ENCODE measurements around the gene SLC2A1.
A peak's percentile ranks its signal among the peaks of the same experiment; 100 is the strongest.

Gene SLC2A1

DNA sequence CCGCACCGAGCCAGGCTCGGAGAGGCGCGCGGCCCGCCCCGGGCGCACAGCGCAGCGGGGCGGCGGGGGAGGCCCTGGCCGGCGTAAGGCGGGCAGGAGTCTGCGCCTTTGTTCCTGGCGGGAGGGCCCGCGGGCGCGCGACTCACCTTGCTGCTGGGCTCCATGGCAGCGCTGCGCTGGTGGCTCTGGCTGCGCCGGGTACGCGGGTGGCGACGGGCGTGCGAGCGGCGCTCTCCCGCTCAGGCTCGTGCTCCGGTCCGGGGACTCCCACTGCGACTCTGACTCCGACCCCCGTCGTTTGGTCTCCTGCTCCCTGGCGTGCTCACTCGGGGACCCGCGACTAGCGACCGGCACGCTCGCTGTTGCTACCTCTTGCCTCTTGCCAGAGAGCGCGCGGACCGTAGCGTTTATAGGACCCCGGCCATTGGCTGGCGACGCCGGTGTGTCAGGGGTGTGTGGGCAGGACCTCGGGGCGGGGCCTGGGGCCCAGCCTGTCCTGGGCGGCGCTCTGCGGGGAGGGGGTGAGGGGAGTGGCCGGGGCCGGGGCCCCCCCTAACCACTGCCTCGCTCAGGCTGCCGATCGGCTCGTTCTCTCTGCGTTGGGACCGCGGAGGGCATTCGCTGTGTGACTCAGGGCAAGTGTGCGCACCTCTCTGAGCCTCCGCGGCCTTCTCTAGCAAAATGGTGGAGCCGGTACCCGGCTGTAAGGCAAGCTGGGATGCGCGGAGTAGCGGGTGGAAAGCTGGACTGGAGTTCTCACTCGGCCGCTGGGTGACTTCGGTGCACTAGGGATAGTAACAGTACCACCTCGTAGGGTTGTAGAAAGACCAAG, at the start of gene SLC2A1:
SLC2A1 (minus strand) TSS at position 381 of the 832 bp plus-strand sequence; CDS start at position 164, 217 bp downstream.
- DNase-seq (ENCODE audit: low read depth in 2 of 2), result peak; percentile 92 to 96

DNA sequence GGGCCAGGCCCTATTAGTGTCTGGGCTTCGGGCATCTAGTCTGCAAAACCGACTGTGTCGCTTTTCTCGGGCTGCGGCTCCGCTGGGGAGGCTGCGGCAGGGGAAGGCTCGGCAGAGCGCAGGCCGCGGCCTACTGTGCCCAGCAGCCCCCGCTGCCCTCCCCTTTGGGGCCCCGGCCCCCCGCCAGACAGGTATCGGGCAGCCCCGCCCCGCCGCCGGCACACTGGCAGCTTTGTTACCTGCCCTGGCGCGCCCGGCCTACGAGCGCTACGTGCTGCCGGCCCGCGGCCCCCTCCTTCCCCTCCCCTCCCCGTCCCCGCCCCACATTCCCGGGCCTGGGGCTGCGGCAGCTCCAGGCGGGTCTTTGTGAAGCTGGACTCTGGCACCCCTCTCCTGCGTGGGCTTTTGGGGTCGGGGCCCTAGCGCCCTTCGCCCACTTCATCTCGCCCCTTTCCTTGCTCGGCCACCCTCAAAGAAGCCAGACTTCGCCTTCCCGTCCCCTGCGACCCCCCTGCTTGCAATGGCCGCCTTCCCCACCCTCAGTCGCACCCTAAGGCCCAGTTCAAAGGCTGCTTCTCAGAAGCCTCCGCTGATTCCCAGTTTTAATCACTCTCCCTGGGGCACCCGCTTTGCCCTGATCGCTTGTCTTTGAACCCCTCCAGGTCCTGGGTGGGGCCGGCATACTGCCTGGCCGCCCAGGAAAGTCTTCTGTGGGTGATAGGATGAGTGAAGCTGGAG, 48.9 kb upstream of the SLC2A1 start:
- no peak for DNase-seq (ENCODE audit: low read depth in 2 of 2)

DNA sequence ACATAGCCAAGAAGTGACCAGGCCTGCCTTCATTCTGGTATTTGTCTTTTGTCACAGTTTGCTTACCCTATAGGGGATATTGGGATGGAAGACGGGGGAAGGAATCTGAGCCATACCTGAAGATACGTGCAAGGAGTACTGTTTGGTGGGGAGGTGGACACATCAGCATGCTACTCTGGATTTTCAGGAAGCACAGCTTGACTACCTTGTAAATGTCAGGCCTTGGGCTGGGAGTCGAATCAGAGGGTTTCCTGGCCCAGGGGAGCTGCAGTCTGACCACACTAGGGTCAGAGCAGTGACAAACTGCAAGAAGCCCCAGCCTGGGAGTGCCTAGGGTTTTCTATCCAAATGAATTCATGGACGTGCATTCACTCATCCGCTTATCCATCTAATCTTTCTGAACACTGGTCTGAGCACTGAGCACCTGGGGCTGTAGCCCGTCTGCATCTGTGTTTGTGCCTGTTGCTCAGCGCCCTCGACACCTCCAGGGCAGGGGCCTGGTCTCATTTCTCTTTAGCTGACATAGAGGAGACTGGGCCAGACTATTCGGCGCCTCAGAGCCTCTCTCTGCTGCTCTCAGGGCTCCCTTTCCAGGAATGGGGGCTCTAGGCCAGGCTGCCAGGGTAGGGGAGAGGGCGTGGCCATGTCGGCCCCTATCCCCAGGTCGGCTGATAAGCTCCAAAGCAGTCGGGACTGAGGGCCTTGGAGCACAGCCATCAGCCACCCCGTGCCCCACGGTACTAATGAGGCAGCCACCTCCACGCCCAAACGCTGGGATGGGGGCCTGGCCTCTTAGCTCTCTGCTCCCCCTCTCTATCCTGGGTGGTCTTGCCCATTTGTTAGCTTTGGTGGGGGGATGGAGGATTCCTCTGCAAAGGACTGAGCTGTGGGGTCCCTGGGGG, 47.0 kb upstream of the SLC2A1 start:
- DNase-seq (ENCODE audit: low read depth in 2 of 2), result no peak

DNA sequence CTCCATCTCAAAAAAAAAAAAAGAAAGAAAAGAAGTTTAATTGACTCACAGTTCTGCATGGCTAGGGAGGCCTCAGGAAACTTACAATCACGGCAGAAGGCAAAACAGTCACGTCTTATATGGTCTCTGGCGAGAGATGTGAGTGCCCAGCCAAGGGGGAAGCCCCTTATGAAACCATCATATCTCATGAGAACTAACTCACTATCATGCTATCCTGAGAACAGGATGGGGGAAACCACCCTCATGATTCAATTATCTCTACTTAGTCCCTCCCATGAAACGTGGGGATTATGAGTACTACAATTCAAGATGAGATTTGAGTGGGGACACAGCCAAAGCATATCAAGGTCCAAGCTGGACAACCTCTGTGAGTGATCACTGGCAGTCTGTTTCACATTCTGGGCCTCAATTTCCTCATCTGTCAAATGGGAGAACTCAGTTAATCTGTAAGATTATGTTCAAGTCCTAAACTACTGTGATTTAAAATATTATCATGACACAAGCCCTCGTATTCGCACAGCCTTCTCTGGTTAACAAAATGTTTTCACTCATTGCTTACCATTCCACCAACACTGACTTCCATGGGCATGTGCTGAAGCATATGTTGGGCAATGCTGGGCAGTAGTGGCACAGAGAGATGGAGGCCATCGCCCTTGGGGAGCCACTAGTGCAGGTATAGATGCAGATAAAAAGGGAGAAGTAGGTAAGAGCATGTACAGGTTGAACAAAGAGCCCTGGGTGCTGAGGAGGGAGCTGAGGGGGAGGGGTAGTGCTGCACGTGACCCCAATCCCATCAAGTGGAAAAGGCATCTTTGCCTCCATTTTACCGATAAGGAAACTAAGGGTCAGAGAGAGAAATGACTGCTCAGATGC, 46.2 kb upstream of the SLC2A1 start:
- DNase-seq (ENCODE audit: low read depth in 2 of 2), result no peak

DNA sequence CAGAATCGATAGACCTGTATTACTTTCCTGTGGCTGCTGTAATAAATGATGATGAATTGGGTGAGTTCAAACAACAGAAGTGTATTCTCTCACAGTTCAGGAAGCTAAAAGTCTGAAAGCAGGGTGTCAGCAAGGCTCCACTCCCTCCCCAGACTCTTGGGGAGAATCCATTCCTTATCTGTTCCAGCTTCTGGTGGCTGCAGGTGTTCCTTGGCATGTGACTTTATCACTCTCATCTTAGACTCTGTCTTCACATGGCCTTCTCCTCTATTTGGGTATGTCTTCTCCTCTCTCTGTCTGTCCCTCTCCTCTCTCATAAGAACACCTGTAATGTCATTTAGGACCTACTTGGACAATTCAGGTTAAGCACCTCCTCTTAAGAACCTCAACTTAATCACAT, 44.1 kb upstream of the SLC2A1 start:
- DNase-seq (ENCODE audit: low read depth in 2 of 2), result no peak

DNA sequence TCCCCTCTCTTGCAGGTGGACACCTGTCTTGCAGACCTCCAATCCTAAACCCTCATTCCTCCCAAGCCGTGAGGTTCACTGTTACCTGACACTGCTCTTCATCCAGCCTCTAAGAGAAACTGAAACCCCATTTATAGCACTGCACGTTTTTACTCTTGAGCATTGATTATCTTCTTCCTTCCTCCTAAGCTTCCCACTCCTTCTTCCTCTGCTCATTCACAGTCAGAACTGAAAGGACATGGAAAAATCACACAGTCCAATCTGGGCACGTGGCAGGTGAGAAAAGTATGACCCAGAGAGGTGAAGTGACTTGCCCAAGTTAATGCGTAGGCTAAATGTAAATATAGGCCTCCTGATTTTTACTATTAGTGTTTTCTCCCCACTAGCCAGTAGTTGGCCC, 43.4 kb upstream of the SLC2A1 start:
- DNase-seq (ENCODE audit: low read depth in 2 of 2), result no peak

DNA sequence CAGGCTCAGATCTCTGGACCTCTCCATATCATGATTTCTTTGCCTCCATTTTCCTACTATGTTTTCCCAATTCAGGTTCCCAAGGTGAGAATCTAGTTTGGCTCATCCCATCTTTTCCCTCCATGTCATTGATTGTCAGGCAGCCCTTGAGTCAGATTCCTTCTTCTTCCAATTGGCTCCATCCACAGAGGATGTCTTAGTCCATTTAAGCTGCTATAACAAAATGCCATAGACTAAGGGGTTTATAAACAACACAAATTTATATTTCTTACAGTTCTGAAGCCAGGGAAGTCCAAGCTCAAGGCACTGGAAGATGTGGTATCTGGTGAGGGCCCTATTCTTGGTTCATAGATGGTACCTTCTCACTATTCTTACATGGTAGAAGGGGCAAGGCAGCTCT, 42.8 kb upstream of the SLC2A1 start:
- no peak for DNase-seq (ENCODE audit: low read depth in 2 of 2)

DNA sequence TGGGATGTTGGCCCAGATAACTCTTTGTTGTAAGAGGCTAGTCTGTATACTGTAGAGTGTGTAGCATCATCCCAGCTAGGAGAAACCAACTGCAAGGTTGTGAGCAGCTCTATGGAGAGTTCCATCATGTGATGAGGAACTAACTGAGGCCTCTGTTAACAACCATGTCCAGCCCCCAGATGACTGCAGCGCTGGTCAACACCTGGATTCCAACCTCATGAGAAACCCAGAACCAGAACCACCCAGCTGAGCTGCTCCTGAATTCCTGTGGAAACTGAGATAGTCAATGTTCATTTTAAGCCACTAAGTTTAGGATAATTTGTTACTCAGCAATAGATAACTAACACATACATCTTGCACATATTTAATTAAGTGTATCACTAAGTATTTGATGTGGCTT, 41.6 kb upstream of the SLC2A1 start:
- no peak for DNase-seq (ENCODE audit: low read depth in 2 of 2)

DNA sequence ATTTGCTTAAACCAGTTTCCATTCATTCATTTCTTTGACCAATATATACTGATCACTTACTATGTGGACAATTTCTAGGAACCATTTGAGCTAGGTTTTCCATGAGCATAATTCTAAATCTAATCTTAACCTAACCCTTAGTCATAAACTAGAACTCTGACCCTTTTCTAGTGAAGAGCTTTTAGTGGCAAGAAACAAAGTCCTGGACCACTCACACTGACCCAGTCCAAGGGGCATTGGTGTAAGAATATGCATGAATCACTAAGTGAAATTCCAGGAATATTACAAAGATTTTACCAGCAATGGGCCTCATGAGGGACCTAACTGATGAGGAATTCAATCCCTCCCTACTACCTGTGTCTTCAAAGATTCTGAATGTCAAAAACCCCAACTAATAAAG, 40.6 kb upstream of the SLC2A1 start:
- DNase-seq (ENCODE audit: low read depth in 2 of 2), result no peak

DNA sequence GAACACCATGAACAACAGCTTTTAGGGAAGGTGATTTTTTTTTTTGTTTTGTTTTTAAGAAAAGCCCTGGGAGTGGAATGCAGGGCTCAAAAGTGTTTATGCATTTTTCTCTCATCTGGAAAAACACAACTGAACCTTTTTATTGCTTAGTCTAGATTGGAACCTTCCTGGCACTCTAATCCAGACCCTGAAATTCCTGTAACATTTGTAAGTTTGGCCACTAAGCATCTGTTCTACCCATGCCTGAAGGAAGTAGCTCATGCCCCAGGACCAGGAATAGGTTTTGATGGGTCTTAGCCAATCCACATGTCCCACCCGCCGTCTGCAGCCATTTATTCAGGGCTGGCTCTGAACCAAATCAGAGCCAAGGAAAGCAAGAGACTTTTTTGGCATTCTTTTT, 39.7 kb upstream of the SLC2A1 start:
- no peak for DNase-seq (ENCODE audit: low read depth in 2 of 2)

DNA sequence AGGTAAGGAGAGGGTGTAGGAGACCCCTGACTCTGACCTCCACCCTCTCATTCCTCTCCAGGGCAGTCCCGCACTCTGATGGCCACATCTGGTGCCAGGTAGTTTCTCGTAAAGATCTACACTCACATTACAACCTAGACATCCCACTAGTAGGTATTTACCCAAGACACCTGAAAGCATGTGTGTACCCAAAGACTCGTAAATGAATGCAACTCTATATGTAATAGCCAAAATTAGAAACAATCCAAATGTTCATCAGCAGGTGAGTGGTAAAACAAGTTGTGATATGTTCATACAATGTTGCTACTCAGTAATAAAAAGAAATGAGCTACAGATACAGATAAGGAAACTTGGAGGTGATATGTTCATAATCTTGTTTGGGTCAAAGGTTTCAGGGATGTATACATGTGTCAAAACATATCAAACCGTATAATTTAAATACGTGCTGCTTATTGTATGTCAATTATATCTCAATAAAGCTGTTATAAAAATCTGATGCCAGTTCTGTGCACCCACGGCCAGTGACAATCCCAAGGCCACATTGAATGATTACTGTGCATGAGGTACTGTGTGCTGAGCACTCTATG, 37.8 kb upstream of the SLC2A1 start:
- no peak for DNase-seq (ENCODE audit: low read depth in 2 of 2)

DNA sequence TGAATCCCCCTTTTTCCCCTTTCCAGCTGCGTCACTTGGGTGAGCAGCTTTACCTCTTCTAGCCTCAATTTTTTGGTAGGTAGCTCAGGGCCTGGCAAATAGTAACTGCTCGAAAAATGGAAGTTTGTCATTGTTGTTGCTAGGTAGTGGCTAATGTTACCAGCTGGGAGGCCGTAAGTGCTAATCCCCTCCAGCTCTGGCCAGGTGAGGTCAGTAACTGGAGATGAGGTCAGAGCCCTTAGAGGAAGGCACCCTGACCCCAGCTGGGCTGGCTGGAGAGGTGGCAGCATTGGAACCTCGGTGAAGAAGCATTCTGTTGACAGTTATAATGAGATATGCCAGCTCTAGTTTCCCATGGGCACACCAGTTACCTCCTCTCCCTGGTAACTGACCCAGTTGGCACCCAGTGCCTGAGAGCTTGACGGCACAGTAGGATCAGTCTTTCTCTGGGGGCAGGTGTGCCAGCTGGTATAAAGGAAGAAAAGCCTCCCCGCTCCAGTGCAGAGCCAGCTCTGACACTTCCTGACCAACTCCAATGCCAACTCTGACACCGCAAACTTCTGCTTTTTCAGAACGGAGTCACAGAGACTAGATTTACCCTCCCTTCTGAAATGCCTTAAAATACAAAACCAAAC, 35.0 kb upstream of the SLC2A1 start:
- no peak for DNase-seq (ENCODE audit: low read depth in 2 of 2)

DNA sequence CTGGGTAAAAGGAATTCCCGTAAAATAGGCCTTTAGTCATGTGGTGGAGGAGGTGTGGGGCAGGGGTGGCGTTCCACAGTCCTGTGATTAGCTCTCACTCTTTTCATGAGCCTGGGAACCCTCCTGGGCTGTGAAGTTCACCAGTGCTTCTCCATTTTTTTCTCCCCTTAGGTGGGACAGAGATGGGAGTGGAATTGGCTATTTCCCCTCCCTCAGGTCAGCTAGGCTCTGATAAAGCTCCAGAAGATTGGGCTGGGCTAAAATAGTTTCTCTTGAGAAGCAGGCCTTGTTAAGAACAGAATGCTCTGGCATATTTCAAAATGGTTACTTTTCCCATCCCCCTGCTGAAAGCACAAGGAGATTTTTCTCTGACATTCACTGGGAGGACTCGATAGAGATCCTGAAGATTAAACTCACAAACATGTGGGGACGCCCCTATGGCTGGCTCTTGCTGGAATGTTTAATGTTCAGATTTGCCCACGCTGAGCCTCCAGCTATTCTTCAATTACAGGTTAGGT, 33.4 kb upstream of the SLC2A1 start:
- no peak for DNase-seq (ENCODE audit: low read depth in 2 of 2)

DNA sequence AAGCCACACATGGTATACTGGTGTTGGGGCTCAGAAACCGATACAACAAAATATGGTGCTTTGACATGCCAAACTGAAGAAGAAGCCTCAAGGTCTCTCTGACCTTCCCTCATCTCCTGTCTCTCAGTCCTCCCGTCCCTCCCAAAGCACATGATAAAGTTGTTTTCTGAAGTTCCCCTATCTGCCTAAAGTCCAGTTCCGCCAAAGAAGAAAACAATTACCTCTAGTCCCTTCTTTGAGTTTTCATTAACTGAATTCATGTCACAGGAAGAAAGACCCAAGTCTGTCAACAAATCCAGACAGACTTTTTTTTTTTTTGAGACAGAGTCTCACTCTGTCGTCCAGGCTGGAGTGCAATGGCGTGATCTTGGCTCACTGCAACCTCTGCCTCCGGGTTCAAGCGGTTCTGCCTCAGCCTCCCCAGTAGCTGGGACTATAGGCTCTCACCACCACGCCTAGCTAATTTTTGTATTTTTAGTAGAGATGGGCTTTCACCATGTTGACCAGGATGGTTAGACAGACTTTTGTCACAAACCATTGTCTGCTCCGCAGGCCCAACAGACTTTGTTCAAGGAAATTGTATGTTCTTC, 32.2 kb upstream of the SLC2A1 start:
- DNase-seq (ENCODE audit: low read depth in 2 of 2), result no peak

DNA sequence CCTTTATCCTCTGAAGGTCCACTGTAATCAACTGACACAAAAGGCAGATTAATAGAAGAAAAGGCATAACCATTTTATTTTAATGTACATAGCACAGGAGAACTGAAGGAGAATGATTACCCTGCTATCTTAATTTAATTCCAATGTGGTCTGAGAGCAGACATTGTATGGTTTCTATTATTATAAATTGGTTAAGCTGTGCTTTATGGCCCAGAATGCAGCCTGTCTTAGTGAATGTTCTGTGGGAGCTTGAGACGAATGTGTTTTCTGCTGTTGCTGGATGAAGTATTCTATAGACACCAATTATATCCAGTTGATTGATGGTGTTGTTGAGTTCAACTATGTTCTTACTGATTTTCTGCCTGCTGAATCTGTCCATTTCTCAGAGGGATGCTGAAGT, 25.0 kb upstream of the SLC2A1 start:
- no peak for DNase-seq (ENCODE audit: low read depth in 2 of 2)

DNA sequence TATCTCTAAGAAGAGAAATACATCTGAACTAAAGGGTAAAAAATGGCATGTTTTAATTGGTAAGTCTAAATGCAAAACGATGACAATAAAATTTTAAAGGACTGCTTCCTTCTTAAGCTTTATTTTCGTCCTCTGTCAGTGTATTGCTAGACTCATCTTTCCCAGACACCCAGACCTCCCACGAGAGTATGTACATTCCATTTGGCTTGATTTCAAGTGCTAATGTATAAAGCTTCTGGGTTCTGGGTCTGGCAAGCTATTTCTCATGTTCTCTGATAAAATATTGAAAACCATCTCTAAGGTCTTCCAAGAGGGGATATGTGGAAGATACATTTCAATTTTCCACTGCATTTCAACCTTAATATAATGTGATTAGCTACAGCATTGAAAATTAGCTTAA, 24.6 kb upstream of the SLC2A1 start:
- no peak for DNase-seq (ENCODE audit: low read depth in 2 of 2)

DNA sequence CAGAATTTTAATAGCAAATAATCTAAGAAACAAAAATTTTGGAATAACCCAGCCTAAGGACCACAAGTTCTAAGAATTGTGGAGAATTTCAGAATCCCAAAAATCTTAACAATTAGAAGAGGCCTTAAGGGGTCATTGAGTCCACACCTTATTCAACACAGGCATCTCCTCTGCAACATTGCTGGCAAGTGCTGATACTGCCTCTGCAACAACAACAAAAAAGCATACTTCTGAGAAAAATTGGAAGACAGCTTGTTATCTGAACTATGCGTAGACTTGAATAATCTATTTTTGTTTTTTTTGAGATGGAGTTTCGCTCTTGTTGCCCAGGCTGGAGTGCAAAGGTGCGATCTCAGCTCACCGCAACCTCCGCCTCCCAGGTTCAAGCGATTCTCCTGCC, 24.0 kb upstream of the SLC2A1 start:
- no peak for DNase-seq (ENCODE audit: low read depth in 2 of 2)

DNA sequence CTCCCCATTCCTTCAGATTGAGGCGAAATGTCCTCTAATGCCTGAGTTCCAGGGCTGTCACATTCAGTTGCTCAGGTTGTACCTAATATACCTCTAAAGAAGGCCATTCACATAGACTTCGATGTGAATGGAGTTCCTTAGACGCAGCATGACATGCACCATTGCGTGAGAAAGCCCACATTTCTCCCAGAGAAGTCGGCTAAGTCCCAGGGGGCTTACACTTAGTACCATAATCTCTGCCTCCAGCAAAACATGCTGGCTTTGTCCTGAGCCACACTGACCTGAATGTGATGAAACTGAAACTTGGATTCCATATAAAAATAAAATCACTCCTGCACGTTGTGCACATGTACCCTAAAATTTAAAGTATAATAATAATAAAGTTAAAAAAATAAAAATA, 23.2 kb upstream of the SLC2A1 start:
- no peak for DNase-seq (ENCODE audit: low read depth in 2 of 2)

DNA sequence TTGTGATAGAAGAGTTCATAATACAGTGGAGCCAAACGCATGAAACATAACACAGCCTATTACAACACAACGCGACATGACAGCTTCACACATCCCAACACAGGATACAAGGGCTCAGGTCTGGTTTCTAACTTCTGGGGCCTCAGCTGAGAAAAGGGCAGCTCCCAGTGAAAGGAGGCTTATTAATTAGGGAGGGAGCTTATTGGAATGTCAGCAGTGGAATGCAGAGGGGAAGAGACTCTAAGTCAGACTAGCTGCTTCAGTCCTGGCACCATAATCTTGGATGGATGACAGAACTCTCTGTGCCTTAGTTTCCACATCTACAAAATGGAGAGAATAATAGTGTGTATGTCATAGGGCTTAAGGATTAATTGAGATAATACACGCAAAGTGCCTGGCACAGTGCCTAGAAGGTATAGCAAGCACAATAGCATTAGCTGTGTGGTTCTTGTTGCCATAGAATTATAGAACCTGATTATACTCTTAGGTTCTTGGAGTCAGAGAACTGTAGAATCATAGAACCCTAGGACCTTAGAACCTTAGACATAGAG, 22.7 kb upstream of the SLC2A1 start:
- no peak for DNase-seq (ENCODE audit: low read depth in 2 of 2)

All from stimulated activated CD4-positive, alpha-beta T cell treated with anti-CD3 and anti-CD28 coated beads, Interleukin-4, amount 100 ng/mL, for 48 hours (primary cell).